Measurements from ENCODE around the gene ZFPL1. TPM values are rescaled to one million over a fixed set of nuclear protein-coding genes. Genes with fewer than 3 reads are reported as not detected.

The ZFPL1 gene
- total and polyA plus RNA-seq, 9 of the 15 experiments (the other 6 are each of a cell fraction or from before 2014, with no cell fraction given), result 3.7 to 37.5 (median 22.7) TPM

GRCh38 chr11:65083834-65084597 lies at the start of gene ZFPL1, which contains the start of gene CDCA5 (continued):
- TF ChIP-seq E2F8 (IDR thresholded peaks at IDR 0.05; ENCODE audit: low read depth, partially characterized antibody) (peak; percentile 98), ZNF41 (CRISPR knock-in tag; conservative IDR thresholded peaks at IDR 0.05) (no peak), DEAF1 (CRISPR knock-in tag; IDR thresholded peaks at IDR 0.05) (peak; percentile 42; the same call in 1 of the 2 replicates), ATF1 (CRISPR knock-in tag; IDR thresholded peaks at IDR 0.05) (peak; percentile 95), ATF1 (tag; IDR thresholded peaks at IDR 0.05) (peak; percentile 99), POLR2H (tag; IDR thresholded peaks at IDR 0.05; ENCODE audit: low read depth) (peak; percentile 78), SAFB2 (IDR thresholded peaks at IDR 0.05; ENCODE audit: borderline replicate concordance, low read depth, low read length, severe bottlenecking) (no peak), ZNF740 (CRISPR knock-in tag; IDR thresholded peaks at IDR 0.05) (0 out of 2 replicates have a peak, but pooled peaks have one; percentile 33), ZNF740 (tag; IDR thresholded peaks at IDR 0.05) (no peak), ESRRA (IDR thresholded peaks at IDR 0.05; ENCODE audit: borderline replicate concordance, low read depth) (peak; percentile 89), NEUROD1 (IDR thresholded peaks at IDR 0.05; ENCODE audit: borderline replicate concordance, low read depth, low read length, partially characterized antibody) (peak; percentile 52), HEY1 (CRISPR knock-in tag; IDR thresholded peaks at IDR 0.05; ENCODE audit: borderline replicate concordance) (no peak), EP300 (IDR thresholded peaks at IDR 0.05; ENCODE audit: low read length) (peak; percentile 55), ZNF24 (IDR thresholded peaks at IDR 0.05) (no peak), MTA3 (IDR thresholded peaks at IDR 0.05; ENCODE audit: borderline replicate concordance) (peak; percentile 58), GTF2F1 (IDR thresholded peaks at IDR 0.05; ENCODE audit: low read depth, low read length) (no peak), MAFF (IDR thresholded peaks at IDR 0.05; ENCODE audit: low read length) (no peak), BCOR (IDR thresholded peaks at IDR 0.05) (no peak), CREM (IDR thresholded peaks at IDR 0.05; ENCODE audit: low read depth) (peak; percentile 100), HDAC6 (IDR thresholded peaks at IDR 0.05; ENCODE audit: low read depth, low read length) (no peak), ELF1 (tag; IDR thresholded peaks at IDR 0.05) (peak; percentile 99), ETS1 (conservative IDR thresholded peaks at IDR 0.05; ENCODE audit: control insufficient read depth, low read depth, low read length) (peak; percentile 89), HDAC3 (IDR thresholded peaks at IDR 0.05; ENCODE audit: borderline replicate concordance, partially characterized antibody) (no peak)

Measured in K562 (cell line).